CD14-positive monocyte (primary cell): ENCODE measurements around the gene CEACAM18. TPM values are rescaled to one million over a fixed set of nuclear protein-coding genes. Genes with fewer than 3 reads are reported as not detected.

ENCODE experiments used
- DNase-seq, 3 donors: peaks; one replicate each; pipeline ENCODE4 v3.0.0-alpha.2; 2011 to 2022
- H2AFZ ChIP-seq: 2 replicates; pipeline ENCODE4 v1.6.0; 2012; ENCODE audit warnings: mild to moderate bottlenecking, low read depth, low read length, inconsistent platforms; ENCODE audit not compliant: insufficient read depth, poor library complexity, severe bottlenecking
- H3K27ac ChIP-seq, 2 donors: 1 replicate in 1 of 2; 2 replicates in 1 of 2; pipeline ENCODE4 v1.5.1; 2012 to 2013; ENCODE audit warnings: low read length in 2 of 2, control low read depth in 1 of 2, inconsistent platforms in 1 of 2, low read depth in 1 of 2, mild to moderate bottlenecking in 1 of 2
- H3K27me3 ChIP-seq, 2 donors: one replicate each; pipeline versions ENCODE4 v1.6.0 to v1.6.1; 2011 to 2013; ENCODE audit warnings: low read length in 2 of 2; ENCODE audit not compliant: control insufficient read depth in 2 of 2, insufficient read depth in 2 of 2
- H3K36me3 ChIP-seq, 2 donors: replicated peaks in 1 of 2; 1 replicate in 1 of 2; 2 replicates in 1 of 2; pipeline versions ENCODE4 v1.5.1 to v1.6.1; 2012 to 2013; ENCODE audit warnings: low read length in 2 of 2, control low read depth in 1 of 2, inconsistent platforms in 1 of 2, mild to moderate bottlenecking in 1 of 2; ENCODE audit not compliant: insufficient read depth in 2 of 2, control insufficient read depth in 1 of 2
- H3K4me1 ChIP-seq, 2 donors: 1 replicate in 1 of 2; 2 replicates in 1 of 2; pipeline versions ENCODE4 v1.5.1 to v1.6.1; 2012 to 2013; ENCODE audit warnings: low read length in 2 of 2, control low read depth in 1 of 2, inconsistent platforms in 1 of 2, mild to moderate bottlenecking in 1 of 2, moderate library complexity in 1 of 2; ENCODE audit not compliant: insufficient read depth in 2 of 2, control insufficient read depth in 1 of 2
- H3K4me2 ChIP-seq: replicated peaks from 2 replicates; pipeline ENCODE3; 2012; ENCODE audit warnings: low read length, moderate library complexity, mild to moderate bottlenecking; ENCODE audit not compliant: poor library complexity, severe bottlenecking; ENCODE audit errors: extremely low read depth
- H3K4me3 ChIP-seq, 3 experiments: fragments of 200-600 bp in 1 of 3; sonication (generic) in 1 of 3; replicated peaks in 1 of 3; 1 replicate in 2 of 3; 2 replicates in 1 of 3; pipeline ENCODE4 v1.5.1; 2011 to 2013; ENCODE audit warnings: low read length in 3 of 3, mild to moderate bottlenecking in 3 of 3, control low read depth in 2 of 3, low read depth in 2 of 3, inconsistent platforms in 1 of 3, moderate library complexity in 1 of 3
- H3K79me2 ChIP-seq: 2 replicates; pipeline ENCODE4 v1.6.0; 2012; ENCODE audit warnings: mild to moderate bottlenecking, control low read depth, inconsistent platforms, low read length, moderate library complexity; ENCODE audit not compliant: insufficient read depth
- H3K9ac ChIP-seq: 2 replicates; pipeline ENCODE4 v1.6.0; 2017; ENCODE audit warnings: low read length, mild to moderate bottlenecking; ENCODE audit not compliant: insufficient read depth, poor library complexity, severe bottlenecking
- H3K9me3 ChIP-seq, 2 donors: replicated peaks in 1 of 2; 1 replicate in 1 of 2; 2 replicates in 1 of 2; pipeline versions ENCODE4 v1.5.1 to v1.6.1; 2012 to 2013; ENCODE audit warnings: low read length in 2 of 2, control low read depth in 1 of 2; ENCODE audit not compliant: control insufficient read depth in 1 of 2, insufficient read depth in 1 of 2
- H4K20me1 ChIP-seq: 2 replicates; pipeline ENCODE4 v1.6.0; 2012; ENCODE audit warnings: mild to moderate bottlenecking, low read length, control low read depth, moderate library complexity; ENCODE audit not compliant: insufficient read depth
- H3K27ac Mint-ChIP-seq, 7 donors: one replicate each; pipeline ENCODE4 v1.8.0; 2020; ENCODE audit warnings: mild to moderate bottlenecking in 7 of 7, mixed read lengths in 7 of 7, moderate library complexity in 6 of 7, inconsistent platforms in 2 of 7
- H3K27me3 Mint-ChIP-seq, 3 donors: one replicate each; pipeline ENCODE4 v1.8.0; 2021 to 2022; ENCODE audit warnings: low read depth in 3 of 3, mild to moderate bottlenecking in 3 of 3, mixed read lengths in 3 of 3, moderate library complexity in 3 of 3, inconsistent platforms in 1 of 3
- H3K36me3 Mint-ChIP-seq, 2 donors: one replicate each; pipeline ENCODE4 v1.8.0; 2020; ENCODE audit warnings: mixed read lengths in 2 of 2, inconsistent platforms in 1 of 2, mild to moderate bottlenecking in 1 of 2
- H3K4me1 Mint-ChIP-seq: one replicate; pipeline ENCODE4 v1.8.0; 2020; ENCODE audit warnings: mild to moderate bottlenecking, mixed read lengths
- H3K4me3 Mint-ChIP-seq, 2 donors: one replicate each; pipeline ENCODE4 v1.8.0; 2020; ENCODE audit warnings: mild to moderate bottlenecking in 2 of 2, mixed read lengths in 2 of 2, moderate library complexity in 1 of 2
- H3K9me3 Mint-ChIP-seq, 7 donors: one replicate each; pipeline ENCODE4 v1.8.0; 2020 to 2022; ENCODE audit warnings: mixed read lengths in 7 of 7, mild to moderate bottlenecking in 6 of 7, moderate library complexity in 6 of 7, inconsistent platforms in 2 of 7
- CTCF ChIP-seq: fragments of 200-600 bp; IDR thresholded peaks from one replicate; pipeline ENCODE4 v1.8.0; 2022; ENCODE audit warnings: antibody characterized with exemption, mild to moderate bottlenecking
- WGBS: methylation state at CpG from one replicate; pipeline ENCODE4 v1.1.5; 2013; ENCODE audit warnings: missing lambda C conversion rate; ENCODE audit not compliant: insufficient coverage; 5-methylcytosine and 5-hydroxymethylcytosine counted together
- intact Hi-C, 2 donors: fragments of 100-400 bp; cut with micrococcal nuclease; formaldehyde crosslinking; loops; one replicate each; pipeline versions ENCODE4 v1.15.0 to v1.15.1; 2023
- polyA plus RNA-seq, 3 donors: library from polyadenylated mRNA; depleted of rRNA in 1 of 3; unstranded in 2 of 3; stranded (reverse) in 1 of 3; fragments of 300-500 nt in 2 of 3; fragments of >200 nt in 1 of 3; fragmentation: Illumina TruSeq in 2 of 3; gene quantifications; 1 replicate in 2 of 3; 2 replicates in 1 of 3; pipeline ENCODE4 v1.2.3, GENCODE V29; 2012 to 2021

Gene CEACAM18
- polyA plus RNA-seq, 3 donors = not detected

DNA sequence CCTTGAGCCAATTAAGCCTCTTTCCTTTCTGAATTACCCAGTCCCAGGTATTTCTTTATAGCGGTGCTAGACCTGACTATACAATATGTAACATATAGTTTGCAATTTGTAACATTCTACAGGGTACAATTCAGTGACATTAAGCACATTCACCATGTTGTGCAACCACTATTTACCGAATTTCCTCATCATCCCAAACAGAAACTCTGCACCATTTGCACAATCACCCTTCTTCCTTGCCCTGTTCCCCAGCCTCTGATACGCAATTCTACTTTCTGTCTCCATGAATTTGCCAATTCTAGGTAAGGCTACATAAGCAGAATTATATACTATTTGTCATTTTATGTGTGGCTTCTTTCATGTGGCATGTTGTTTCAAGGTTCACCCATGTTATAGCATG, 47.2 kb upstream of the CEACAM18 start:
- peak overlapping the region; percentile 87 to 88 for H3K27ac ChIP-seq
- 0% methylated on average over 1 of the region's 3 CpGs for WGBS

GRCh38 chr19:51433043-51433442, 45.3 kb upstream of the CEACAM18 start:
- Histone ChIP-seq H3K4me2 (no peak overlapping the region), H3K9ac (no peak overlapping the region), H3K9me3 (no peaks in the 10 kb centered on the region), H3K4me1 (peaks cover 63 to 72% of the 10 kb centered on the region in 2 donors), H4K20me1 (no peaks in the 10 kb centered on the region), H3K27me3 (no peaks in the 10 kb centered on the region), H2AFZ (no peak overlapping the region), H3K27ac (peak overlapping the region; percentile 39 to 87), H3K36me3 (no peaks in the 10 kb centered on the region), H3K4me3 (no peak overlapping the region), H3K79me2 (no peaks in the 10 kb centered on the region)
- peaks cover 0 to 9% (median 0%) of the 10 kb centered on the region in 7 donors for H3K9me3 Mint-ChIP-seq
- WGBS = 0% methylated on average over 1 of the region's 4 CpGs
- peaks cover 0 to 5% (median 4%) of the 10 kb centered on the region in 3 donors for H3K27me3 Mint-ChIP-seq
- TF ChIP-seq CTCF = no peak
- H3K4me1 Mint-ChIP-seq = peaks cover 55% of the 10 kb centered on the region
- peak; percentile 71 to 90 (median 84) for DNase-seq
- no peak overlapping the region for H3K4me3 Mint-ChIP-seq
- intact Hi-C loops = no loop called here
- H3K27ac Mint-ChIP-seq = peak overlapping the region; percentile 69 to 97 (median 90)
- no peaks in the 10 kb centered on the region for H3K36me3 Mint-ChIP-seq

More for the DNA sequence above, 47.2 kb upstream of the CEACAM18 start:
- H3K36me3 ChIP-seq = no peaks in the 10 kb centered on the region
- no peak for TF ChIP-seq CTCF
- DNase-seq = peak; percentile 81 to 95 (median 94)
- H3K4me2 ChIP-seq = peak overlapping the region; percentile 44
- Mint-ChIP-seq H3K36me3 (no peaks in the 10 kb centered on the region), H3K4me3 (peak overlapping the region in 1 of 2 donors; percentile 54), H3K27me3 (peaks cover 0 to 4% (median 3%) of the 10 kb centered on the region in 3 donors), H3K27ac (peak overlapping the region; percentile 95 to 100 (median 97)), H3K4me1 (peaks cover 69% of the 10 kb centered on the region), H3K9me3 (peaks cover 0 to 6% (median 0%) of the 10 kb centered on the region in 7 donors)
- H2AFZ ChIP-seq = no peak overlapping the region
- no peaks in the 10 kb centered on the region for H4K20me1 ChIP-seq
- H3K9ac ChIP-seq = no peak overlapping the region
- H3K79me2 ChIP-seq = no peaks in the 10 kb centered on the region
- H3K27me3 ChIP-seq = no peaks in the 10 kb centered on the region
- intact Hi-C loops = no loop called here
- peaks cover 82 to 90% of the 10 kb centered on the region in 2 donors for H3K4me1 ChIP-seq
- no peaks in the 10 kb centered on the region for H3K9me3 ChIP-seq
- H3K4me3 ChIP-seq = peak overlapping the region in 1 of 3 experiments; percentile 30
